CD4-positive, alpha-beta T cell (primary cell): ENCODE measurements around the gene P2RY12. TPM values are rescaled to one million over a fixed set of nuclear protein-coding genes. Genes with fewer than 3 reads are reported as not detected.

Experiments
- ATAC-seq: fragments of 200-7000 bp; cut with Tn5 transposase; one replicate; pipeline ENCODE4 v1.10.0; 2022; ENCODE audit warnings: mild to moderate bottlenecking; ENCODE audit not compliant: poor library complexity
- CTCF ChIA-PET: fragments of 350-600 bp; sonication (Branson Sonifier 250); formaldehyde crosslinking; loops from one replicate; lab custom pipeline; 2021; ENCODE audit warnings: antibody characterized with exemption, inconsistent platforms; lab: Charles Lee
- POLR2A ChIA-PET: fragments of 350-600 bp; sonication (Branson Sonifier 250); formaldehyde crosslinking; loops from one replicate; lab custom pipeline; 2021; ENCODE audit warnings: antibody characterized with exemption, inconsistent platforms; lab: Charles Lee
- DNase-seq, 14 experiments: peaks; one replicate each; pipeline ENCODE4 v3.0.0-alpha.2; 2013 to 2020; ENCODE audit warnings: mixed read lengths in 2 of 14
- H3K27ac ChIP-seq, 2 donors: one replicate each; pipeline versions ENCODE4 v1.5.1 to v1.7.0; 2013; ENCODE audit warnings: low read length in 2 of 2, low read depth in 1 of 2, mild to moderate bottlenecking in 1 of 2
- H3K27me3 ChIP-seq, 2 experiments: 1 replicate in 1 of 2; 2 replicates in 1 of 2; pipeline versions ENCODE4 v1.6.1 to v1.7.0; 2013; ENCODE audit warnings: low read length in 2 of 2, control low read depth in 1 of 2, mild to moderate bottlenecking in 1 of 2, moderate library complexity in 1 of 2; ENCODE audit not compliant: insufficient read depth in 2 of 2, control insufficient read depth in 1 of 2
- H3K36me3 ChIP-seq: one replicate; pipeline ENCODE4 v1.6.1; 2013; ENCODE audit warnings: low read length, control low read depth; ENCODE audit not compliant: insufficient read depth
- H3K4me1 ChIP-seq: one replicate; pipeline ENCODE4 v1.6.1; 2013; ENCODE audit warnings: low read length, control low read depth; ENCODE audit not compliant: insufficient read depth
- H3K4me3 ChIP-seq: one replicate; pipeline ENCODE4 v1.5.1; 2013; ENCODE audit warnings: mild to moderate bottlenecking, low read length, moderate library complexity
- H3K9me3 ChIP-seq, 2 experiments: 1 replicate in 1 of 2; 2 replicates in 1 of 2; pipeline versions ENCODE4 v1.6.1 to v1.7.0; 2013; ENCODE audit warnings: low read length in 2 of 2, mild to moderate bottlenecking in 2 of 2, control low read depth in 1 of 2, moderate library complexity in 1 of 2; ENCODE audit not compliant: control insufficient read depth in 1 of 2, insufficient read depth in 1 of 2
- H3K27ac Mint-ChIP-seq: one replicate; pipeline ENCODE4 v1.8.0; 2020; ENCODE audit warnings: mixed read lengths
- H3K27me3 Mint-ChIP-seq: one replicate; pipeline ENCODE4 v1.8.0; 2021; ENCODE audit warnings: mixed read lengths
- H3K36me3 Mint-ChIP-seq: one replicate; pipeline ENCODE4 v1.8.0; 2021; ENCODE audit warnings: low read depth, mixed read lengths
- H3K4me1 Mint-ChIP-seq: one replicate; pipeline ENCODE4 v1.8.0; 2021; ENCODE audit warnings: low read depth, mixed read lengths
- H3K4me3 Mint-ChIP-seq: one replicate; pipeline ENCODE4 v1.8.0; 2020; ENCODE audit warnings: mild to moderate bottlenecking, mixed read lengths
- H3K9me3 Mint-ChIP-seq: one replicate; pipeline ENCODE4 v1.8.0; 2020; ENCODE audit warnings: mixed read lengths
- intact Hi-C, 2 experiments: fragments of 100-400 bp; cut with DNase I in 1 of 2; cut with micrococcal nuclease in 1 of 2; formaldehyde crosslinking; loops; one replicate each; pipeline versions ENCODE4 v1.15.1 to v1.9.0; 2023 to 2025; cut with DNase I, micrococcal nuclease
- total RNA-seq, 174 experiments: library from RNA in 2 of 174; stranded (reverse) in 2 of 174; gene quantifications; one replicate each; pipeline ENCODE4 v1.2.3 and lab custom pipeline; 2021 to 2026
- TF ChIP-seq, protein P1 (sequence below): fragments of 200-600 bp; IDR thresholded peaks from one replicate; pipeline ENCODE4 v1.8.0; 2022; ENCODE audit warnings: antibody characterized with exemption, mild to moderate bottlenecking

P2RY12 gene
- total RNA-seq, 2 experiments from 2014 or later, result not detected

DNA sequence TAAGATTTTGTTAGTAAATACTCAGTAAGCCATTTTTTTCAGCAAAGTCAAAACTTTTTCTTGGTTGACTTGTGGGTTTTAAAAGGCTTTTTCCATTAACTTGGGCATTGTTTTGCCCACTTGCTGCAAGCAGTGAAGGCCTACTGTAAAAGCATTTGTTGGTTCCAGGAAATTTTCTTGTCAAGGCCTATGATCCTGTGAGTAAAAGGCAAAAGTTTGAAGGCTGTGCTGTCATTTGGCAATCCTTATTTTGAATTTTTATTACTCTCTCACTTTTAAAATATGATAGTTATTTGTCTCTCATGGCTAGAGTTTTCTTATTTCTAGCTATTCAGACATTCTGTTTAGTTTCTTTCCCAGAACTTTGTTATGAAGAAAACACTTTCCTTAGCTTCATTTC, 13.0 kb downstream of the P2RY12 start:
- H3K9me3 Mint-ChIP-seq, result no peaks in the 10 kb centered on the region
- H3K27ac Mint-ChIP-seq, result no peak overlapping the region
- Histone ChIP-seq H3K36me3 (no peaks in the 10 kb centered on the region), H3K4me1 (no peaks in the 10 kb centered on the region), H3K27me3 (no peaks in the 10 kb centered on the region), H3K4me3 (no peak overlapping the region), H3K27ac (no peak overlapping the region), H3K9me3 (no peaks in the 10 kb centered on the region)
- TF ChIP-seq, protein P1, sequence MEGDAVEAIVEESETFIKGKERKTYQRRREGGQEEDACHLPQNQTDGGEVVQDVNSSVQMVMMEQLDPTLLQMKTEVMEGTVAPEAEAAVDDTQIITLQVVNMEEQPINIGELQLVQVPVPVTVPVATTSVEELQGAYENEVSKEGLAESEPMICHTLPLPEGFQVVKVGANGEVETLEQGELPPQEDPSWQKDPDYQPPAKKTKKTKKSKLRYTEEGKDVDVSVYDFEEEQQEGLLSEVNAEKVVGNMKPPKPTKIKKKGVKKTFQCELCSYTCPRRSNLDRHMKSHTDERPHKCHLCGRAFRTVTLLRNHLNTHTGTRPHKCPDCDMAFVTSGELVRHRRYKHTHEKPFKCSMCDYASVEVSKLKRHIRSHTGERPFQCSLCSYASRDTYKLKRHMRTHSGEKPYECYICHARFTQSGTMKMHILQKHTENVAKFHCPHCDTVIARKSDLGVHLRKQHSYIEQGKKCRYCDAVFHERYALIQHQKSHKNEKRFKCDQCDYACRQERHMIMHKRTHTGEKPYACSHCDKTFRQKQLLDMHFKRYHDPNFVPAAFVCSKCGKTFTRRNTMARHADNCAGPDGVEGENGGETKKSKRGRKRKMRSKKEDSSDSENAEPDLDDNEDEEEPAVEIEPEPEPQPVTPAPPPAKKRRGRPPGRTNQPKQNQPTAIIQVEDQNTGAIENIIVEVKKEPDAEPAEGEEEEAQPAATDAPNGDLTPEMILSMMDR, result no peak
- ATAC-seq (no peak), DNase-seq (no peak)
- H3K36me3 Mint-ChIP-seq, result no peaks in the 10 kb centered on the region
- no peak overlapping the region for H3K4me3 Mint-ChIP-seq
- H3K27me3 Mint-ChIP-seq, result no peaks in the 10 kb centered on the region
- intact Hi-C loops, result no loop called here
- ChIA-PET CTCF (no interaction called here), POLR2A (no interaction called here)
- H3K4me1 Mint-ChIP-seq, result no peaks in the 10 kb centered on the region

DNA sequence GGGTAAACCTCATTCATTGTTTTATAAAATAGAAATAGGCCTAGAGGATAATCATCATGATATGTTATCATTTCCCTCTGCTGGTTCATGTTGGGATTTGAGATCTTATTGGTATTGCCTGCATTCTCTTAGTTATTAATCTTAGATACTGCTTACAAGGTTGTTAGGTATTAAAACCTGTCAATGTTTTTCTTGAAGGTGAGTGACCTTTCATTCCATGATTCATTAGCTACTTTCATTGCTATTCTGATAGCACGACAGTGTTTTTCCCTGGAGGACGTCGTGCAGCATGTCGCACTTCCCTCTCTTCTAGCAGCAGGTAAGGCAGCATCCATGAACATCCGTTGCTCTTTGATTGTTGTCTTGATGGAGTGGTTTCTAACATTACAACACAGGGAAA, 17.1 kb downstream of the P2RY12 start:
- H3K27me3 ChIP-seq, result no peaks in the 10 kb centered on the region
- H3K36me3 Mint-ChIP-seq, result no peaks in the 10 kb centered on the region
- no peak overlapping the region for H3K27ac Mint-ChIP-seq
- H3K4me3 Mint-ChIP-seq, result no peak overlapping the region
- no peak for DNase-seq
- H3K27ac ChIP-seq, result no peak overlapping the region
- TF ChIP-seq, protein P1, result no peak
- no peaks in the 10 kb centered on the region for H3K9me3 Mint-ChIP-seq
- CTCF ChIA-PET, result no interaction called here
- H3K4me1 ChIP-seq, result no peaks in the 10 kb centered on the region
- H3K36me3 ChIP-seq, result no peaks in the 10 kb centered on the region
- H3K4me3 ChIP-seq, result no peak overlapping the region
- H3K4me1 Mint-ChIP-seq, result no peaks in the 10 kb centered on the region
- ATAC-seq, result no peak
- H3K9me3 ChIP-seq, result no peaks in the 10 kb centered on the region
- intact Hi-C loops, result no loop called here
- POLR2A ChIA-PET, result no interaction called here
- no peaks in the 10 kb centered on the region for H3K27me3 Mint-ChIP-seq

DNA sequence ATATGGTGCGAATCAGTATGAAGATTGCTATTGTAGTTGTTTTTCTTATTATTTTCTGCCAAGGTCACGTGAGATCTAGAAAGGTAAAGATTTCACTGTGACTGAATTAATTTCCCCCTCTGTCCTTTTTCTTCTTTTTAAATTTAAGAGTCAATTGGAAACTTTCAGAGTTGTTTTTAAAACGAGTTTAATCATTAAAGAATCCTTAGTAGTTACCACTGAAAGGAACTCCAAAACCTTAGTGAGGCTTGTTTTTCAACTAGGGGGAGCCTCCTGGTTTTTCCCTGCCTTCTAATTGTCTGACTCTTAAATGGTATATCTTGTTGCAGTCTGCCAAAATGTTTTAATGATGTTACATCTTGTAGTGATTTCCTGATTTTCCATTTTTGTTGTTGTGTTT, 17.6 kb downstream of the P2RY12 start:
- no peak overlapping the region for H3K27ac Mint-ChIP-seq
- no peaks in the 10 kb centered on the region for H3K36me3 Mint-ChIP-seq
- TF ChIP-seq, protein P1, result no peak
- H3K27me3 Mint-ChIP-seq, result no peaks in the 10 kb centered on the region
- no peaks in the 10 kb centered on the region for H3K4me1 ChIP-seq
- H3K27ac ChIP-seq, result no peak overlapping the region
- no peak for ATAC-seq
- no peaks in the 10 kb centered on the region for H3K27me3 ChIP-seq
- DNase-seq, result no peak
- intact Hi-C loops, result no loop called here
- H3K9me3 ChIP-seq, result no peaks in the 10 kb centered on the region
- POLR2A ChIA-PET, result no interaction called here
- H3K4me1 Mint-ChIP-seq, result no peaks in the 10 kb centered on the region
- H3K9me3 Mint-ChIP-seq, result no peaks in the 10 kb centered on the region
- CTCF ChIA-PET, result no interaction called here
- no peaks in the 10 kb centered on the region for H3K36me3 ChIP-seq
- H3K4me3 ChIP-seq, result no peak overlapping the region
- H3K4me3 Mint-ChIP-seq, result no peak overlapping the region
